Neural progenitor cell (in vitro differentiated cells): Measurements from ENCODE around the gene ARL6IP5. TPM values are rescaled to one million over a fixed set of nuclear protein-coding genes. Genes with fewer than 3 reads are reported as not detected.

Experiments
- DNase-seq: peaks from one replicate; pipeline ENCODE4 v3.0.0-alpha.2; 2016; ENCODE audit warnings: low spot score
- H2AFZ ChIP-seq: fragments of 200-600 bp; sonication (generic); replicated peaks from 2 replicates; pipeline ENCODE4 v1.6.1; 2016; ENCODE audit warnings: antibody characterized with exemption
- H3F3A ChIP-seq: fragments of 200-600 bp; sonication (generic); 2 replicates; pipeline ENCODE4 v1.6.1; 2016; ENCODE audit warnings: antibody characterized with exemption, low read depth
- H3K27ac ChIP-seq: fragments of 200-600 bp; sonication (generic); 2 replicates; pipeline ENCODE4 v1.5.1; 2016; ENCODE audit warnings: mild to moderate bottlenecking
- H3K27me3 ChIP-seq: fragments of 200-600 bp; sonication (generic); 2 replicates; pipeline ENCODE4 v1.6.1; 2016; ENCODE audit warnings: mild to moderate bottlenecking, moderate library complexity
- H3K36me3 ChIP-seq: fragments of 200-600 bp; sonication (generic); 2 replicates; pipeline ENCODE4 v1.5.1; 2016
- H3K4me1 ChIP-seq: fragments of 200-600 bp; sonication (generic); 2 replicates; pipeline ENCODE4 v1.6.1; 2016; ENCODE audit warnings: mixed run types
- H3K4me2 ChIP-seq: fragments of 200-600 bp; sonication (generic); 2 replicates; pipeline ENCODE4 v1.6.1; 2016
- H3K4me3 ChIP-seq: fragments of 200-600 bp; sonication (generic); 2 replicates; pipeline ENCODE4 v1.5.1; 2016
- H3K79me2 ChIP-seq: fragments of 200-600 bp; sonication (generic); 2 replicates; pipeline ENCODE4 v1.6.1; 2016; ENCODE audit warnings: low read depth
- H3K9ac ChIP-seq: fragments of 200-600 bp; sonication (generic); 2 replicates; pipeline ENCODE4 v1.6.1; 2016
- H3K9me3 ChIP-seq: fragments of 200-600 bp; sonication (generic); 2 replicates; pipeline ENCODE4 v1.5.1; 2016; ENCODE audit warnings: low read depth
- H4K20me1 ChIP-seq: fragments of 200-600 bp; sonication (generic); 2 replicates; pipeline ENCODE4 v1.6.1; 2016; ENCODE audit warnings: low read depth
- H3K27ac Mint-ChIP-seq: 3 replicates; pipeline ENCODE4 v1.8.0; 2021; ENCODE audit warnings: mixed read lengths
- H3K27me3 Mint-ChIP-seq: 2 replicates; pipeline ENCODE4 v1.8.0; 2022; ENCODE audit warnings: low read depth, mild to moderate bottlenecking, inconsistent platforms, moderate library complexity, mixed read lengths; ENCODE audit not compliant: insufficient read depth
- H3K36me3 Mint-ChIP-seq: 3 replicates; pipeline ENCODE4 v1.8.0; 2021; ENCODE audit warnings: mixed read lengths
- H3K4me1 Mint-ChIP-seq: 3 replicates; pipeline ENCODE4 v1.8.0; 2021; ENCODE audit warnings: mixed read lengths
- H3K4me3 Mint-ChIP-seq: 3 replicates; pipeline ENCODE4 v1.8.0; 2021; ENCODE audit warnings: mild to moderate bottlenecking, moderate library complexity, mixed read lengths
- H3K9me3 Mint-ChIP-seq: 3 replicates; pipeline ENCODE4 v1.8.0; 2020; ENCODE audit warnings: mixed read lengths
- EZH2 ChIP-seq: fragments of 200-600 bp; sonication (generic); IDR thresholded peaks from 2 replicates; pipeline ENCODE4 v1.6.1; 2017; ENCODE audit warnings: antibody characterized with exemption, mild to moderate bottlenecking, moderate library complexity
- EZH2phosphoT487 ChIP-seq: fragments of 200-600 bp; sonication (generic); IDR thresholded peaks from 2 replicates; pipeline ENCODE4 v1.6.1; 2017; ENCODE audit warnings: antibody characterized with exemption
- total RNA-seq: library from RNA; depleted of rRNA; stranded (reverse); fragments of >200 nt; gene quantifications from 2 replicates; pipeline ENCODE4 v1.2.3, GENCODE V29; 2015; ENCODE audit warnings: low replicate concordance
- TF ChIP-seq, protein P1 (sequence below): fragments of 200-600 bp; sonication (generic); IDR thresholded peaks from 2 replicates; pipeline ENCODE4 v1.5.1; 2017; ENCODE audit warnings: antibody characterized with exemption, mild to moderate bottlenecking

The ARL6IP5 gene
- total RNA-seq, 1 donor from 2014 or later, result 72.4 TPM

DNA sequence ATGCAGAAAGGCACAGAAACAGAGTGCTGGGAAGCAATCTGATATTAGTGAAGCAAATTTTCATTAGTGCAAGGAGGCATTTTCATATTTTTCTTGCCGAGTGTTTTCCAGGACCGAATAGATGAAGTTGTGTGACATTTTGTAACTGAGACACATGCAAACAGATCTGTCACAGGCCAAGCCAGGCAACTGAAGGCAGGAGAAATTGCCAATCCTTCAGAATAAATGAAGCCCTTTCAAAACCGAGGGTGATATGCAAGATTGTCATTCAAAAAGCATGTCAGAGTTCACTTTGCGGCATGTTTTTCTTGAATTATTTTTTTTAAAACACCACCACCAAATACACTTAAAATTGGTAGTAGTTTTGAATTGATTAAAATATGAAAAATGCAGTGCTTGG, 31.4 kb downstream of the ARL6IP5 start:
- no peak for DNase-seq
- Histone ChIP-seq H3K4me2 (no peak overlapping the region), H4K20me1 (no peaks in the 10 kb centered on the region), H3K27ac (no peak overlapping the region), H3K9ac (no peak overlapping the region), H3K4me3 (no peak overlapping the region), H3F3A (no peaks in the 10 kb centered on the region), H3K79me2 (no peaks in the 10 kb centered on the region), H3K9me3 (no peaks in the 10 kb centered on the region), H3K36me3 (no peaks in the 10 kb centered on the region), H2AFZ (no peak overlapping the region), H3K27me3 (no peaks in the 10 kb centered on the region), H3K4me1 (no peaks in the 10 kb centered on the region)
- Mint-ChIP-seq H3K36me3 (no peaks in the 10 kb centered on the region), H3K27me3 (no peaks in the 10 kb centered on the region), H3K4me3 (no peak overlapping the region), H3K27ac (no peak overlapping the region), H3K4me1 (no peaks in the 10 kb centered on the region), H3K9me3 (no peaks in the 10 kb centered on the region)
- TF ChIP-seq, protein P1, sequence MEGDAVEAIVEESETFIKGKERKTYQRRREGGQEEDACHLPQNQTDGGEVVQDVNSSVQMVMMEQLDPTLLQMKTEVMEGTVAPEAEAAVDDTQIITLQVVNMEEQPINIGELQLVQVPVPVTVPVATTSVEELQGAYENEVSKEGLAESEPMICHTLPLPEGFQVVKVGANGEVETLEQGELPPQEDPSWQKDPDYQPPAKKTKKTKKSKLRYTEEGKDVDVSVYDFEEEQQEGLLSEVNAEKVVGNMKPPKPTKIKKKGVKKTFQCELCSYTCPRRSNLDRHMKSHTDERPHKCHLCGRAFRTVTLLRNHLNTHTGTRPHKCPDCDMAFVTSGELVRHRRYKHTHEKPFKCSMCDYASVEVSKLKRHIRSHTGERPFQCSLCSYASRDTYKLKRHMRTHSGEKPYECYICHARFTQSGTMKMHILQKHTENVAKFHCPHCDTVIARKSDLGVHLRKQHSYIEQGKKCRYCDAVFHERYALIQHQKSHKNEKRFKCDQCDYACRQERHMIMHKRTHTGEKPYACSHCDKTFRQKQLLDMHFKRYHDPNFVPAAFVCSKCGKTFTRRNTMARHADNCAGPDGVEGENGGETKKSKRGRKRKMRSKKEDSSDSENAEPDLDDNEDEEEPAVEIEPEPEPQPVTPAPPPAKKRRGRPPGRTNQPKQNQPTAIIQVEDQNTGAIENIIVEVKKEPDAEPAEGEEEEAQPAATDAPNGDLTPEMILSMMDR, result no peak
- TF ChIP-seq EZH2phosphoT487, result no peak

DNA sequence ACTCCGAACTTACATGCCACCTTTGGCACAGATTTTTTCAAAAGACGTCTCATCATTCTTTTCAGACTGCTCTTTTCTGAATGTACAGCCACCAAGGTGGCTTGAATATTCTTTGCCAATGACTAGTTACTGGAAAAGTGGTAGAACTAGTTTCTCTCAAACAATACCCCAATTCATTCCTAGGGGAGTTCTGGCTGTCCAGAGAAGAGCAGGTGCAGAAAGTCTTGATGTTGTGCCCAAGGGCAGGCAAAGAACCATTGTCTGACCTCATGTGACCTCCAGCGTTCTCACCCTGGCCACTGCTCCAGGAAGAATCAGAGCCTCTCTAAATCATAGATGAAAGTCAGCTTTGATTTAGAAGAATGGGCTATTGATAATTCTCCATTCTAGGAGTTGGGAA, 32.2 kb downstream of the ARL6IP5 start:
- Mint-ChIP-seq H3K36me3 (no peaks in the 10 kb centered on the region), H3K27ac (no peak overlapping the region), H3K4me1 (peaks cover 5% of the 10 kb centered on the region), H3K4me3 (no peak overlapping the region), H3K9me3 (no peaks in the 10 kb centered on the region), H3K27me3 (no peaks in the 10 kb centered on the region)
- Histone ChIP-seq H2AFZ (no peak overlapping the region), H4K20me1 (no peaks in the 10 kb centered on the region), H3K27ac (no peak overlapping the region), H3K4me3 (no peak overlapping the region), H3K9ac (no peak overlapping the region), H3K27me3 (no peaks in the 10 kb centered on the region), H3K36me3 (no peaks in the 10 kb centered on the region), H3K4me2 (no peak overlapping the region), H3K4me1 (no peaks in the 10 kb centered on the region), H3K79me2 (no peaks in the 10 kb centered on the region), H3F3A (no peaks in the 10 kb centered on the region), H3K9me3 (no peaks in the 10 kb centered on the region)
- no peak for DNase-seq
- TF ChIP-seq EZH2, result no peak

DNA sequence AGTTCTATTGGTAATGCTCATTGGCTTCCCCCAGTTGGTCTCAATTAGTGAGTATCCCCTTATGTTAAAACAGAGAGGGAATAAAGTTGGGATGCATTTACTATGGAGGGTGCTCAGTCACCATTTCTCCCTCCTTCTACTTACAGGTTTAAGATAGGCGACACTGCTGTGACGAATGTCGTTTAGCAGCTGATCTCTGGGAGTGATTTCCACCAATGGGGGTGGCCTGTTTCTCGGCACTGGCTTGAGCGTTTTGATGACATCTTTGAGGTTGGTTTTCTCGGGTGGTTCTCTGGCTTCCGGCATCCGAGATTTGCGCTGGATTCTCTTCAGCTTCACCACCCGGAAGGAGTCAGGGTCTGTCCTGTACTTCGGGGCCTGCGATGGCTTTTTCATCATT, 33.8 kb downstream of the ARL6IP5 start:
- Mint-ChIP-seq H3K4me3 (no peak overlapping the region), H3K27ac (no peak overlapping the region), H3K9me3 (no peaks in the 10 kb centered on the region), H3K4me1 (peaks cover 7% of the 10 kb centered on the region), H3K27me3 (no peaks in the 10 kb centered on the region), H3K36me3 (no peaks in the 10 kb centered on the region)
- TF ChIP-seq, protein P1, result no peak
- TF ChIP-seq EZH2phosphoT487 (no peak), EZH2 (no peak)
- Histone ChIP-seq H3K79me2 (no peaks in the 10 kb centered on the region), H3K4me2 (no peak overlapping the region), H3K36me3 (no peaks in the 10 kb centered on the region), H2AFZ (no peak overlapping the region), H3K9ac (no peak overlapping the region), H3K4me3 (no peak overlapping the region), H3K27me3 (no peaks in the 10 kb centered on the region), H3K9me3 (no peaks in the 10 kb centered on the region), H4K20me1 (no peaks in the 10 kb centered on the region), H3K27ac (no peak overlapping the region), H3F3A (no peaks in the 10 kb centered on the region), H3K4me1 (no peaks in the 10 kb centered on the region)
- DNase-seq, result no peak

DNA sequence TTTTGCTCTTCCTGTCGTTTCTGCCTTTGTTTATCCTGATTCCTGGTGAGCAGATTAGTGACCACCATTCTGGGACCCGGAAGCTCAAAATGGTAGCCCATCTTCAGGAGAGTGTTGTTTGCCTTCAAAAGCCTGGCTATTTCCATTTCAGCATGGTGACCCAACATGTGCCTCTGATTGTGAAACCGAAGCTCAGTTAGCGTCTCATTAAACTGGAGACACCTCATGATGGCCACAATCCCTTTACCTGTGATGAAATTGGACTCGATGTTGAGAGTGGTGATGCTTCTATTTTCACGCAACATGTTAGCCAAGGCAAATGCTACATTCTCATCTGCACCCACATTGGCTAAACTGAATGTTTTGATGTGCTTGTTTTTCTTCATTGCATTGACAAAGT, 34.4 kb downstream of the ARL6IP5 start:
- TF ChIP-seq, protein P1, result no peak
- TF ChIP-seq EZH2phosphoT487, result no peak
- TF ChIP-seq EZH2, result no peak
- Mint-ChIP-seq H3K4me3 (no peak overlapping the region), H3K36me3 (no peaks in the 10 kb centered on the region), H3K9me3 (no peaks in the 10 kb centered on the region), H3K4me1 (peaks cover 7% of the 10 kb centered on the region), H3K27me3 (no peaks in the 10 kb centered on the region), H3K27ac (no peak overlapping the region)
- H3K79me2 ChIP-seq, result no peaks in the 10 kb centered on the region
- no peak overlapping the region for H3K9ac ChIP-seq
- no peak overlapping the region for H3K4me2 ChIP-seq
- no peak overlapping the region for H3K4me3 ChIP-seq
- no peaks in the 10 kb centered on the region for H3F3A ChIP-seq
- no peak for DNase-seq
- H3K27me3 ChIP-seq, result no peaks in the 10 kb centered on the region
- no peaks in the 10 kb centered on the region for H3K9me3 ChIP-seq
- H2AFZ ChIP-seq, result peak overlapping the region; percentile 53
- H3K27ac ChIP-seq, result no peak overlapping the region
- H3K36me3 ChIP-seq, result no peaks in the 10 kb centered on the region
- no peaks in the 10 kb centered on the region for H4K20me1 ChIP-seq
- H3K4me1 ChIP-seq, result no peaks in the 10 kb centered on the region
